Right kidney (tissue), 9 donors: Measurements from ENCODE around the gene S100Z.
"Not testable (repeated sequence)": the region's sequence is repeated elsewhere in the genome, so short reads cannot be mapped to it uniquely, and the experiment has no call there.

ENCODE experiments used
- DNase-seq: peaks from one replicate; pipeline ENCODE4 v3.0.0-alpha.2; 2016
- long read RNA-seq, 8 donors: transcript quantifications; one replicate each; lab custom pipeline, GENCODE V29; 2026

The S100Z gene
- long read RNA-seq, donor 1: 0 reads
- long read RNA-seq, donor 2: 0 reads
- long read RNA-seq, donor 3: 0 reads
- long read RNA-seq, donor 4: 0 reads
- long read RNA-seq, donor 5: 0 reads
- long read RNA-seq, donor 6: 0 reads
- long read RNA-seq, donor 7: 0 reads
- long read RNA-seq, donor 8: 0 reads

GRCh38 chr5:76849419-76850291, at the start of gene S100Z:
Gene S100Z (plus strand): TSS chr5:76850014. CDS start chr5:76875360, 25,346 bp downstream.
- no peak for DNase-seq

- DNase-seq: no peak
Observed at GRCh38 chr5:76800579-76800978, 49.2 kb upstream of the S100Z start.

GRCh38 chr5:76801159-76801802, 48.5 kb upstream of the S100Z start:
- DNase-seq: no peak

GRCh38 chr5:76801803-76802195, 48.0 kb upstream of the S100Z start:
- no peak for DNase-seq

- no peak for DNase-seq
Observed at GRCh38 chr5:76804266-76804665, 45.5 kb upstream of the S100Z start.

GRCh38 chr5:76805821-76806505, 43.9 kb upstream of the S100Z start:
- DNase-seq: no peak

- DNase-seq: peak; percentile 12
Observed at GRCh38 chr5:76807296-76807695, 42.5 kb upstream of the S100Z start.

GRCh38 chr5:76808141-76808691, 41.6 kb upstream of the S100Z start:
- DNase-seq: no peak

GRCh38 chr5:76809141-76809540, 40.7 kb upstream of the S100Z start:
- no peak for DNase-seq

- DNase-seq: no peak
Observed at GRCh38 chr5:76810236-76810635, 39.6 kb upstream of the S100Z start.

GRCh38 chr5:76811214-76811613, 38.6 kb upstream of the S100Z start:
- no peak for DNase-seq

- not testable (repeated sequence) for DNase-seq
Observed at GRCh38 chr5:76812209-76812608, 37.6 kb upstream of the S100Z start.

- no peak for DNase-seq
Observed at GRCh38 chr5:76813982-76814562, 35.7 kb upstream of the S100Z start.

GRCh38 chr5:76816110-76816831, 33.5 kb upstream of the S100Z start:
- DNase-seq: no peak

GRCh38 chr5:76818844-76819831, 30.7 kb upstream of the S100Z start, which contains the start of gene F2RL1:
Gene F2RL1 (plus strand): TSS chr5:76819030. CDS start chr5:76819183, 153 bp downstream.
- peak; percentile 81 for DNase-seq

GRCh38 chr5:76819851-76820525, 29.8 kb upstream of the S100Z start:
- DNase-seq: no peak

GRCh38 chr5:76820526-76820890, 29.3 kb upstream of the S100Z start:
- peak; percentile 11 for DNase-seq

- no peak for DNase-seq
Observed at GRCh38 chr5:76821136-76821535, 28.7 kb upstream of the S100Z start.

- DNase-seq: not testable (repeated sequence)
Observed at GRCh38 chr5:76822105-76822731, 27.6 kb upstream of the S100Z start.
